ENCODE measurements around the gene C20orf96.

C20orf96 gene

GRCh38 chr20:312067-312466 is 21.5 kb upstream of the C20orf96 start:
- DNase-seq, result no peak

GRCh38 chr20:311609-312008 is 21.1 kb upstream of the C20orf96 start:
- no peak for DNase-seq

GRCh38 chr20:310645-311044 is 20.1 kb upstream of the C20orf96 start:
- DNase-seq, result no peak

GRCh38 chr20:309841-310644 is 19.5 kb upstream of the C20orf96 start:
- DNase-seq, result peak; percentile 84

- DNase-seq, result no peak
Observed at GRCh38 chr20:309306-309840, 18.8 kb upstream of the C20orf96 start.

GRCh38 chr20:308427-309038 is 18.0 kb upstream of the C20orf96 start:
- no peak for DNase-seq

GRCh38 chr20:305745-306144 is 15.2 kb upstream of the C20orf96 start:
- DNase-seq, result no peak

- DNase-seq, result no peak
Observed at GRCh38 chr20:301886-302848, 11.6 kb upstream of the C20orf96 start.

- DNase-seq, result no peak
Observed at GRCh38 chr20:300345-300990, 9.9 kb upstream of the C20orf96 start.

- DNase-seq, result no peak
Observed at GRCh38 chr20:298776-299391, 8.3 kb upstream of the C20orf96 start.

GRCh38 chr20:297925-298775 is 7.6 kb upstream of the C20orf96 start:
- peak; percentile 44 for DNase-seq

- DNase-seq, result peak; percentile 83
Observed at GRCh38 chr20:297098-297924, 6.8 kb upstream of the C20orf96 start, which contains the start of gene ZCCHC3. ZCCHC3 (plus strand) TSS chr20:297570; CDS start chr20:297587, 17 bp downstream.

- DNase-seq, result no peak
Observed at GRCh38 chr20:295804-296203, 5.3 kb upstream of the C20orf96 start.

GRCh38 chr20:294602-295001 is 4.1 kb upstream of the C20orf96 start:
- no peak for DNase-seq

- DNase-seq, result no peak
Observed at GRCh38 chr20:289693-290083, 862 bp downstream of the C20orf96 start.

- DNase-seq, result no peak
Observed at GRCh38 chr20:288956-289692, 1.4 kb downstream of the C20orf96 start.

GRCh38 chr20:286508-286907 is 4.0 kb downstream of the C20orf96 start:
- no peak for DNase-seq

GRCh38 chr20:284172-284571 is 6.4 kb downstream of the C20orf96 start:
- no peak for DNase-seq
